Measurements from ENCODE around the gene NPAS2. TPM values are rescaled to one million over a fixed set of nuclear protein-coding genes. Genes with fewer than 3 reads are reported as not detected.

NPAS2 gene
- total RNA-seq, 3 donors from 2014 or later (not counting 1 experiment from before 2014, with no cell fraction given) = not detected

GRCh38 chr2:100972452-100972851 lies 152.5 kb downstream of the NPAS2 start:
- no peak overlapping the region for H3K27ac Mint-ChIP-seq
- no peak overlapping the region for H3K27ac ChIP-seq (ENCODE audit: low read length)
- no peak for DNase-seq
- H3K36me3 ChIP-seq (ENCODE audit: control insufficient read depth, insufficient read depth, low read length) = no peaks in the 10 kb centered on the region
- H3K4me3 Mint-ChIP-seq = no peak overlapping the region
- no peak for ATAC-seq
- H3K9me3 Mint-ChIP-seq = no peaks in the 10 kb centered on the region
- no peaks in the 10 kb centered on the region for H3K27me3 ChIP-seq (ENCODE audit: control insufficient read depth, insufficient read depth, low read length)
- no peaks in the 10 kb centered on the region for H3K4me1 Mint-ChIP-seq
- peaks cover 3% of the 10 kb centered on the region for H3K4me1 ChIP-seq (ENCODE audit: control insufficient read depth, insufficient read depth, low read length)
- intact Hi-C loops (cut with micrococcal nuclease) = no loop called here
- H3K27me3 Mint-ChIP-seq (ENCODE audit: low read depth in 2 of 2) = peaks cover 0 to 5% of the 10 kb centered on the region in 2 donors
- no peak for TF ChIP-seq CTCF (IDR thresholded peaks at IDR 0.05)
- H3K9me3 ChIP-seq (ENCODE audit: control insufficient read depth, insufficient read depth, low read length) = no peaks in the 10 kb centered on the region
- WGBS (ENCODE audit: insufficient coverage) = 87% methylated on average over 7 of the region's 7 CpGs
- no peaks in the 10 kb centered on the region for H3K36me3 Mint-ChIP-seq
- no peak overlapping the region for H3K4me3 ChIP-seq (ENCODE audit: low read length)

GRCh38 chr2:100974712-100975520 lies 155.0 kb downstream of the NPAS2 start:
- no peak for DNase-seq
- Histone ChIP-seq H3K4me3 (ENCODE audit: low read length) (no peak overlapping the region), H3K4me1 (ENCODE audit: control insufficient read depth, insufficient read depth, low read length) (peaks cover 3% of the 10 kb centered on the region), H3K27me3 (ENCODE audit: control insufficient read depth, insufficient read depth, low read length) (no peaks in the 10 kb centered on the region), H3K9me3 (ENCODE audit: control insufficient read depth, insufficient read depth, low read length) (no peaks in the 10 kb centered on the region), H3K27ac (ENCODE audit: low read length) (no peak overlapping the region), H3K36me3 (ENCODE audit: control insufficient read depth, insufficient read depth, low read length) (no peaks in the 10 kb centered on the region)
- no peak overlapping the region for H3K4me3 Mint-ChIP-seq
- WGBS (ENCODE audit: insufficient coverage) = 91% methylated on average over 22 of the region's 22 CpGs
- H3K4me1 Mint-ChIP-seq = no peaks in the 10 kb centered on the region
- no peak for ATAC-seq
- intact Hi-C loops (cut with micrococcal nuclease) = no loop called here
- H3K27me3 Mint-ChIP-seq (ENCODE audit: low read depth in 2 of 2) = peaks cover 0 to 5% of the 10 kb centered on the region in 2 donors
- H3K9me3 Mint-ChIP-seq = no peaks in the 10 kb centered on the region
- H3K36me3 Mint-ChIP-seq = no peaks in the 10 kb centered on the region
- no peak overlapping the region for H3K27ac Mint-ChIP-seq
- no peak for TF ChIP-seq CTCF (IDR thresholded peaks at IDR 0.05)

- ATAC-seq = no peak
- intact Hi-C loops (cut with micrococcal nuclease) = no loop called here
- Mint-ChIP-seq H3K27me3 (ENCODE audit: low read depth in 2 of 2) (peaks cover 0 to 5% of the 10 kb centered on the region in 2 donors), H3K4me1 (no peaks in the 10 kb centered on the region), H3K27ac (no peak overlapping the region), H3K9me3 (no peaks in the 10 kb centered on the region), H3K36me3 (no peaks in the 10 kb centered on the region), H3K4me3 (no peak overlapping the region)
- Histone ChIP-seq H3K4me3 (ENCODE audit: low read length) (no peak overlapping the region), H3K27ac (ENCODE audit: low read length) (no peak overlapping the region), H3K9me3 (ENCODE audit: control insufficient read depth, insufficient read depth, low read length) (no peaks in the 10 kb centered on the region), H3K27me3 (ENCODE audit: control insufficient read depth, insufficient read depth, low read length) (no peaks in the 10 kb centered on the region), H3K4me1 (ENCODE audit: control insufficient read depth, insufficient read depth, low read length) (peaks cover 3% of the 10 kb centered on the region), H3K36me3 (ENCODE audit: control insufficient read depth, insufficient read depth, low read length) (no peaks in the 10 kb centered on the region)
- no peak for TF ChIP-seq CTCF (IDR thresholded peaks at IDR 0.05)
- DNase-seq = no peak
- WGBS (ENCODE audit: insufficient coverage) = 96% methylated on average over 7 of the region's 7 CpGs
These were observed 155.5 kb downstream of the NPAS2 start for GRCh38 chr2:100975521-100975785.

- no peaks in the 10 kb centered on the region for H3K9me3 Mint-ChIP-seq
- TF ChIP-seq CTCF (IDR thresholded peaks at IDR 0.05) = no peak
- Histone ChIP-seq H3K9me3 (ENCODE audit: control insufficient read depth, insufficient read depth, low read length) (no peaks in the 10 kb centered on the region), H3K36me3 (ENCODE audit: control insufficient read depth, insufficient read depth, low read length) (no peaks in the 10 kb centered on the region), H3K4me3 (ENCODE audit: low read length) (no peak overlapping the region), H3K4me1 (ENCODE audit: control insufficient read depth, insufficient read depth, low read length) (peaks cover 3% of the 10 kb centered on the region), H3K27me3 (ENCODE audit: control insufficient read depth, insufficient read depth, low read length) (no peaks in the 10 kb centered on the region), H3K27ac (ENCODE audit: low read length) (no peak overlapping the region)
- H3K27ac Mint-ChIP-seq = no peak overlapping the region
- 95% methylated on average over 6 of the region's 6 CpGs for WGBS (ENCODE audit: insufficient coverage)
- H3K27me3 Mint-ChIP-seq (ENCODE audit: low read depth in 2 of 2) = peaks cover 4 to 5% of the 10 kb centered on the region in 2 donors
- no peaks in the 10 kb centered on the region for H3K4me1 Mint-ChIP-seq
- no peak for ATAC-seq
- H3K4me3 Mint-ChIP-seq = no peak overlapping the region
- H3K36me3 Mint-ChIP-seq = no peaks in the 10 kb centered on the region
- no peak for DNase-seq
- intact Hi-C loops (cut with micrococcal nuclease) = no loop called here
These were observed 156.1 kb downstream of the NPAS2 start for GRCh38 chr2:100976061-100976460.

Measured in natural killer cell (primary cell).